ENCODE data around the gene RBBP9.
"Not testable (repeated sequence)": the region's sequence is repeated elsewhere in the genome, so short reads cannot be mapped to it uniquely, and the experiment has no call there.

RBBP9 gene

DNA sequence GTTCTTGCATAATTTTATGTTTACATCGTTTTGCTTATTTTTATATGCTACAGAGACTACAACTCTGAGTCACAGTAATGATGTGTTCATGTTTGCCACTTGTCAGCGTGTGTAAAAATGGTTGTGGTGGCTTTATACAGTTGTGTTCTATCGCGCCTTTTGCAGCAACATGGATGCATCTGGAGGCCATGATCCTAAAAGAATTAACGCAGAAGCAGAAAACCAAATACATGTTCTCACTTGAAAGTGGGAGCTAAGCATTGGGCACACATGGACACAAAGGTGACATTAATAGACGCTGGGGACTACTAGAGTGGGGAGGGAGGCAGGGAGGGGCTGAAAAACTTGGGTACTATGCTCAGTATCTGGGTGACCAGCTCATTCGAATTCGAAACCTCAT lies 9.7 kb upstream of the RBBP9 start (continued):
- TF ChIP-seq HOXA7 (CRISPR knock-in tag; IDR thresholded peaks at IDR 0.05; ENCODE audit: borderline replicate concordance) (no peak), KLF8 (tag by site-specific recombination; IDR thresholded peaks at IDR 0.05) (no peak), ZNF837 (tag by site-specific recombination; IDR thresholded peaks at IDR 0.05) (no peak), FEZF1 (tag by site-specific recombination; IDR thresholded peaks at IDR 0.05) (no peak), YY1 (tag by site-specific recombination; IDR thresholded peaks at IDR 0.05) (no peak), YY2 (tag by site-specific recombination; IDR thresholded peaks at IDR 0.05) (no peak)
- TF ChIP-seq, protein P1, sequence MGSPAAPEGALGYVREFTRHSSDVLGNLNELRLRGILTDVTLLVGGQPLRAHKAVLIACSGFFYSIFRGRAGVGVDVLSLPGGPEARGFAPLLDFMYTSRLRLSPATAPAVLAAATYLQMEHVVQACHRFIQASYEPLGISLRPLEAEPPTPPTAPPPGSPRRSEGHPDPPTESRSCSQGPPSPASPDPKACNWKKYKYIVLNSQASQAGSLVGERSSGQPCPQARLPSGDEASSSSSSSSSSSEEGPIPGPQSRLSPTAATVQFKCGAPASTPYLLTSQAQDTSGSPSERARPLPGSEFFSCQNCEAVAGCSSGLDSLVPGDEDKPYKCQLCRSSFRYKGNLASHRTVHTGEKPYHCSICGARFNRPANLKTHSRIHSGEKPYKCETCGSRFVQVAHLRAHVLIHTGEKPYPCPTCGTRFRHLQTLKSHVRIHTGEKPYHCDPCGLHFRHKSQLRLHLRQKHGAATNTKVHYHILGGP (tag by site-specific recombination; IDR thresholded peaks at IDR 0.05) = no peak
- TF ChIP-seq, protein P2, sequence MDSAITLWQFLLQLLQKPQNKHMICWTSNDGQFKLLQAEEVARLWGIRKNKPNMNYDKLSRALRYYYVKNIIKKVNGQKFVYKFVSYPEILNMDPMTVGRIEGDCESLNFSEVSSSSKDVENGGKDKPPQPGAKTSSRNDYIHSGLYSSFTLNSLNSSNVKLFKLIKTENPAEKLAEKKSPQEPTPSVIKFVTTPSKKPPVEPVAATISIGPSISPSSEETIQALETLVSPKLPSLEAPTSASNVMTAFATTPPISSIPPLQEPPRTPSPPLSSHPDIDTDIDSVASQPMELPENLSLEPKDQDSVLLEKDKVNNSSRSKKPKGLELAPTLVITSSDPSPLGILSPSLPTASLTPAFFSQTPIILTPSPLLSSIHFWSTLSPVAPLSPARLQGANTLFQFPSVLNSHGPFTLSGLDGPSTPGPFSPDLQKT (IDR thresholded peaks at IDR 0.05; ENCODE audit: borderline replicate concordance, low read depth, low read length) = no peak

DNA sequence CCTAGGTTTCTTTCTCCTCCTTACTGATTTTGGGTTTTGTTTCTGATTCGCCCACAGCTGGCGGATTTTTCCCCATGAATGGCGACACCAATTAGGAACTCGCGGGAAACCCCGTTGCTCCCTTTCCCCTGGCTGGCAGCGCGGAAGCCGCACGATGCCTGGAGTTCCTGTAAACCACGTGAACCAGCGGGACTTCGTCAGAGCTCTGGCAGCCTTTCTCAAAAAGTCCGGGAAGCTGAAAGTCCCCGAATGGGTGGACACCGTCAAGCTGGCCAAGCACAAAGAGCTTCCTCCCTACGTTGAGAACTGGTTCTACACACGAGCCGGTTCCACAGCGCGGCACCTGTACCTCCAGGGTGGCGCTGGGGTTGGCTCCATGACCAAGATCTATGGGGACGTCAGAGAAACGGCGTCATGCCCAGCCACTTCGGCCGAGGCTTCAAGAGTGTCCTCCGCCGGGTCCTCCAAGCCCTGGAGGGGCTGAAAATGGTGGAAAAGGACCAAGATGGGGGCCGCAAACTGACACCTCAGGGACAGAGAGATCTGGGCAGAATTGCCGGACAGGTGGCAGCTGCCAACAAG lies 7.5 kb upstream of the RBBP9 start:
- CTCF ChIA-PET = interaction anchor here (0.6 kb wide), 1 partner anchor 17 kb away, joined by 5 read pairs; no protein-coding TSS in a partner anchor
- no peaks in the 10 kb centered on the region for H3K9me3 ChIP-seq (ENCODE audit: control insufficient read depth, insufficient read depth, low read depth, low read length)
- POLR2A ChIA-PET = interaction anchor here (4.0 kb wide), 1 partner anchor 7 kb away, joined by 90 read pairs; the partner anchor contains the start of gene RBBP9
- no peak overlapping the region for H3K4me3 ChIP-seq (ENCODE audit: low read depth, low read length)
- TF ChIP-seq ZNF423 (tag by site-specific recombination; IDR thresholded peaks at IDR 0.05) = no peak
- TF ChIP-seq, protein P3, sequence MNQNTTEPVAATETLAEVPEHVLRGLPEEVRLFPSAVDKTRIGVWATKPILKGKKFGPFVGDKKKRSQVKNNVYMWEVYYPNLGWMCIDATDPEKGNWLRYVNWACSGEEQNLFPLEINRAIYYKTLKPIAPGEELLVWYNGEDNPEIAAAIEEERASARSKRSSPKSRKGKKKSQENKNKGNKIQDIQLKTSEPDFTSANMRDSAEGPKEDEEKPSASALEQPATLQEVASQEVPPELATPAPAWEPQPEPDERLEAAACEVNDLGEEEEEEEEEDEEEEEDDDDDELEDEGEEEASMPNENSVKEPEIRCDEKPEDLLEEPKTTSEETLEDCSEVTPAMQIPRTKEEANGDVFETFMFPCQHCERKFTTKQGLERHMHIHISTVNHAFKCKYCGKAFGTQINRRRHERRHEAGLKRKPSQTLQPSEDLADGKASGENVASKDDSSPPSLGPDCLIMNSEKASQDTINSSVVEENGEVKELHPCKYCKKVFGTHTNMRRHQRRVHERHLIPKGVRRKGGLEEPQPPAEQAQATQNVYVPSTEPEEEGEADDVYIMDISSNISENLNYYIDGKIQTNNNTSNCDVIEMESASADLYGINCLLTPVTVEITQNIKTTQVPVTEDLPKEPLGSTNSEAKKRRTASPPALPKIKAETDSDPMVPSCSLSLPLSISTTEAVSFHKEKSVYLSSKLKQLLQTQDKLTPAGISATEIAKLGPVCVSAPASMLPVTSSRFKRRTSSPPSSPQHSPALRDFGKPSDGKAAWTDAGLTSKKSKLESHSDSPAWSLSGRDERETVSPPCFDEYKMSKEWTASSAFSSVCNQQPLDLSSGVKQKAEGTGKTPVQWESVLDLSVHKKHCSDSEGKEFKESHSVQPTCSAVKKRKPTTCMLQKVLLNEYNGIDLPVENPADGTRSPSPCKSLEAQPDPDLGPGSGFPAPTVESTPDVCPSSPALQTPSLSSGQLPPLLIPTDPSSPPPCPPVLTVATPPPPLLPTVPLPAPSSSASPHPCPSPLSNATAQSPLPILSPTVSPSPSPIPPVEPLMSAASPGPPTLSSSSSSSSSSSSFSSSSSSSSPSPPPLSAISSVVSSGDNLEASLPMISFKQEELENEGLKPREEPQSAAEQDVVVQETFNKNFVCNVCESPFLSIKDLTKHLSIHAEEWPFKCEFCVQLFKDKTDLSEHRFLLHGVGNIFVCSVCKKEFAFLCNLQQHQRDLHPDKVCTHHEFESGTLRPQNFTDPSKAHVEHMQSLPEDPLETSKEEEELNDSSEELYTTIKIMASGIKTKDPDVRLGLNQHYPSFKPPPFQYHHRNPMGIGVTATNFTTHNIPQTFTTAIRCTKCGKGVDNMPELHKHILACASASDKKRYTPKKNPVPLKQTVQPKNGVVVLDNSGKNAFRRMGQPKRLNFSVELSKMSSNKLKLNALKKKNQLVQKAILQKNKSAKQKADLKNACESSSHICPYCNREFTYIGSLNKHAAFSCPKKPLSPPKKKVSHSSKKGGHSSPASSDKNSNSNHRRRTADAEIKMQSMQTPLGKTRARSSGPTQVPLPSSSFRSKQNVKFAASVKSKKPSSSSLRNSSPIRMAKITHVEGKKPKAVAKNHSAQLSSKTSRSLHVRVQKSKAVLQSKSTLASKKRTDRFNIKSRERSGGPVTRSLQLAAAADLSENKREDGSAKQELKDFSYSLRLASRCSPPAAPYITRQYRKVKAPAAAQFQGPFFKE (tag by site-specific recombination; IDR thresholded peaks at IDR 0.05; ENCODE audit: borderline replicate concordance) = no peak
- TF ChIP-seq ZNF202 (tag by site-specific recombination; IDR thresholded peaks at IDR 0.05; ENCODE audit: borderline replicate concordance) = no peak
- H3K27ac ChIP-seq (ENCODE audit: extremely low read depth, low read depth, low read length) = no peak overlapping the region
- H3K4me1 ChIP-seq (ENCODE audit: control insufficient read depth, insufficient read depth, low read length) = 0 out of 2 replicates have a peak, but pooled peaks cover 2% of the 10 kb centered on the region
- H3K36me3 ChIP-seq (ENCODE audit: control insufficient read depth in 2 of 2, insufficient read depth in 1 of 2, low read length in 2 of 2) = peaks cover 1% of the 10 kb centered on the region in 2 experiments; a peak in 2 of 3 replicates

DNA sequence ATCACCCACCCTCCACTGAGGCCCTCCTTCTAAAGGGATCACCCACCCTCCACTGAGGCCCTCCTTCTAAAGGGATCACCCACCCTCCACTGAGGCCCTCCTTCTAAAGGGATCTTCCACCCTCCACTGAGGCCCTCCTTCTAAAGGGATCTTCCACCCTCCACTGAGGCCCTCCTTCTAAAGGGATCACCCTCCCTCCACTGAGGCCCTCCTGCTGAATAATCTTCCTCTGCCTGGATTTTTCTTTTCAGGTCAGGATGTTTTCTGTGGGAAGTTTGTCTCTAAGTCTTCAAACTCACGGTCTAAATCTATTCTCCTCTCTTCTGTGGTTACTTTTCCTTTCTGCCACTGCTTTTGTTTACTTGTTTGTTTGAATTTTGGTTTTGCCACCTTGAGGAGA lies 4.6 kb upstream of the RBBP9 start:
- POLR2A ChIA-PET; H3K4me1 ChIP-seq (ENCODE audit: control insufficient read depth, insufficient read depth, low read length); H3K27ac ChIP-seq (ENCODE audit: extremely low read depth, low read depth, low read length); CTCF ChIA-PET; H3K36me3 ChIP-seq (ENCODE audit: control insufficient read depth in 2 of 2, insufficient read depth in 1 of 2, low read length in 2 of 2); H3K9me3 ChIP-seq (ENCODE audit: control insufficient read depth, insufficient read depth, low read depth, low read length); H3K4me3 ChIP-seq (ENCODE audit: low read depth, low read length): not testable (repeated sequence)
- peak; percentile 91 for TF ChIP-seq ZNF341 (tag by site-specific recombination; IDR thresholded peaks at IDR 0.05; ENCODE audit: low read depth)
- 0 out of 2 replicates have a peak, but pooled peaks have one; percentile 15 for TF ChIP-seq ZNF335 (tag by site-specific recombination; conservative IDR thresholded peaks at IDR 0.05)
